GM06990 (cell line): ENCODE measurements around the gene TACSTD2.
"Not testable (repeated sequence)": the region's sequence is repeated elsewhere in the genome, so short reads cannot be mapped to it uniquely, and the experiment has no call there.

Source experiments
- DNase-seq: peaks from one replicate; pipeline ENCODE4 v3.0.0-alpha.2; 2011; ENCODE audit not compliant: insufficient read length; ENCODE audit errors: extremely low read depth
- H3K27me3 ChIP-seq: replicated peaks from 2 replicates; pipeline ENCODE4 v1.6.0; 2011; ENCODE audit warnings: low read length; ENCODE audit not compliant: control insufficient read depth, insufficient read depth
- H3K36me3 ChIP-seq: 2 replicates; pipeline ENCODE4 v1.5.1; 2011; ENCODE audit warnings: low read length; ENCODE audit not compliant: control insufficient read depth, insufficient read depth
- H3K4me3 ChIP-seq: replicated peaks from 2 replicates; pipeline ENCODE4 v1.5.1; 2011; ENCODE audit warnings: low read depth, mild to moderate bottlenecking, control low read depth, low read length
- TF ChIP-seq, protein P1 (sequence below): IDR thresholded peaks from 2 replicates; pipeline ENCODE4 v1.5.1; 2011; ENCODE audit warnings: low read length, control low read depth, mild to moderate bottlenecking, inconsistent platforms; ENCODE audit not compliant: insufficient read depth, poor library complexity, severe bottlenecking

TACSTD2 gene

GRCh38 chr1:58586271-58586670 is 9.2 kb upstream of the TACSTD2 start:
- TF ChIP-seq, protein P1, sequence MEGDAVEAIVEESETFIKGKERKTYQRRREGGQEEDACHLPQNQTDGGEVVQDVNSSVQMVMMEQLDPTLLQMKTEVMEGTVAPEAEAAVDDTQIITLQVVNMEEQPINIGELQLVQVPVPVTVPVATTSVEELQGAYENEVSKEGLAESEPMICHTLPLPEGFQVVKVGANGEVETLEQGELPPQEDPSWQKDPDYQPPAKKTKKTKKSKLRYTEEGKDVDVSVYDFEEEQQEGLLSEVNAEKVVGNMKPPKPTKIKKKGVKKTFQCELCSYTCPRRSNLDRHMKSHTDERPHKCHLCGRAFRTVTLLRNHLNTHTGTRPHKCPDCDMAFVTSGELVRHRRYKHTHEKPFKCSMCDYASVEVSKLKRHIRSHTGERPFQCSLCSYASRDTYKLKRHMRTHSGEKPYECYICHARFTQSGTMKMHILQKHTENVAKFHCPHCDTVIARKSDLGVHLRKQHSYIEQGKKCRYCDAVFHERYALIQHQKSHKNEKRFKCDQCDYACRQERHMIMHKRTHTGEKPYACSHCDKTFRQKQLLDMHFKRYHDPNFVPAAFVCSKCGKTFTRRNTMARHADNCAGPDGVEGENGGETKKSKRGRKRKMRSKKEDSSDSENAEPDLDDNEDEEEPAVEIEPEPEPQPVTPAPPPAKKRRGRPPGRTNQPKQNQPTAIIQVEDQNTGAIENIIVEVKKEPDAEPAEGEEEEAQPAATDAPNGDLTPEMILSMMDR = no peak
- no peak overlapping the region for H3K4me3 ChIP-seq
- H3K27me3 ChIP-seq = no peaks in the 10 kb centered on the region
- no peak for DNase-seq
- no peaks in the 10 kb centered on the region for H3K36me3 ChIP-seq

DNA sequence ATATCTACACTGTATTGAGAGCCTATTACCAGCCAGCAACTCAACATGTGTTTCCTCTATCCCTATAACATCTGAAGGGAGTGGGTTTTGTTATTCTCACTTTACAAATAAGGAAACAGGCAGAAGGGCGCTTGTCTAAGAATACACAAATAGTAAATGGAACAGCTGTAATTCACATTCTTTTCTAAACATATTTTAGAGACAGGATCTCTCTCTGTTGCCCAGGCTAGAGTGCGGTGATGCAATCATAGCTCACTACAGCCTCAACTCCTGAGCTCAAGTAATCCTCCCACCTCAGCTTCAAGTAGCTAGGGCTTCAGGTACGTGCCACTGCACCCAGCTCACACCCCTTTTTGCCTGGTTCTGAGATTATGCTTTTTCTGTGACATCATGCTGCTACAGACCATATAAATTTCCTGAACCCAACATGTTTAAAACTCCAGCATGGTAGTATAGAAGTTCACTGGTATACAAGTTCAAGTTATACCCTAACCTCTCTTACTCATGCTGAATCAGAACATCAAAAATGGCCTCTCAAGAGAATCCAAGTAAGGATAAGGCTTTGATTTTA is 8.6 kb upstream of the TACSTD2 start:
- no peak overlapping the region for H3K4me3 ChIP-seq
- no peaks in the 10 kb centered on the region for H3K27me3 ChIP-seq
- TF ChIP-seq, protein P1 = no peak
- no peak for DNase-seq
- H3K36me3 ChIP-seq = no peaks in the 10 kb centered on the region

- no peaks in the 10 kb centered on the region for H3K36me3 ChIP-seq
- TF ChIP-seq, protein P1 = no peak
- H3K4me3 ChIP-seq = no peak overlapping the region
- H3K27me3 ChIP-seq = no peaks in the 10 kb centered on the region
- no peak for DNase-seq
Measured at GRCh38 chr1:58585166-58585565, 8.1 kb upstream of the TACSTD2 start.

DNA sequence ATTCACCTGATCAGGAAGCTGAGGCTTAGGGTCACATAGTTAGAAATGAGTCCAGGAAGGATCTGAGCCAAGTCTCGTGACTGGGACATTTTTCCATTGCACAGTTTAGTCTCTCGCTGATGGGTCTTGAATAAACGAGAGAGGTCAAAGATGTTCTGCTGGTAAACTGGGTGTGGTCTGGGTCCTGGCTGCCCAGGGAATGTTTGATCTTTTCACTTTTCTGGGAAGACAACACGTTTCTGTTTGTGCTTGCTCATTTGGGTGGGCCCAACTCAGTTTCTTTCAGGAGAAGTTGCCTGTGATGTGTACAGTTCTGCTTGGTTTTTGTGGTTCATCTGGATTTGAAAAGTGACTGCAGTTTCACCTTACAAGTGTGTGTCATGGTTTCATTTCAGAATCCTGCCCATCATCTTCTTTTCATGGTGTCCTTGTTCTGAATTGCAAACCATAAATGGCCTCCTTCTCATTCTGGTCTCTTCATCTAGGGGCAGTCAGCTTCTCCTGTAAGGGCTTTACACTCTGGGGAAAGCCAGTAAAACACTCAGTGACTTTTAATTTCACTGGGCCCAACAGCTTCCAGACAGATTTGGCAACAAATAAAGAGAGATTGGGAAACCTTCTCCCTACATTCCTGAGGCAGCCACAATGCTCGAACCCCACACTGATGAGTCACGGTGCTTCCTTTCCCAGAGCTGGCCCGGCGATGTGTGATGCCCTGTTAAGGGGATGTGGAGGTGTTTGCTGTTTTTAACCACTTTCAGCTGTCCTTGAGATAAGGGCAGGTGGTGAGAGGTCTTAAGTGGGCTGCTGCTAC is 7.2 kb upstream of the TACSTD2 start:
- TF ChIP-seq, protein P1 = no peak
- no peak overlapping the region for H3K4me3 ChIP-seq
- DNase-seq = peak; percentile 63
- H3K27me3 ChIP-seq = no peaks in the 10 kb centered on the region
- H3K36me3 ChIP-seq = no peaks in the 10 kb centered on the region

DNA sequence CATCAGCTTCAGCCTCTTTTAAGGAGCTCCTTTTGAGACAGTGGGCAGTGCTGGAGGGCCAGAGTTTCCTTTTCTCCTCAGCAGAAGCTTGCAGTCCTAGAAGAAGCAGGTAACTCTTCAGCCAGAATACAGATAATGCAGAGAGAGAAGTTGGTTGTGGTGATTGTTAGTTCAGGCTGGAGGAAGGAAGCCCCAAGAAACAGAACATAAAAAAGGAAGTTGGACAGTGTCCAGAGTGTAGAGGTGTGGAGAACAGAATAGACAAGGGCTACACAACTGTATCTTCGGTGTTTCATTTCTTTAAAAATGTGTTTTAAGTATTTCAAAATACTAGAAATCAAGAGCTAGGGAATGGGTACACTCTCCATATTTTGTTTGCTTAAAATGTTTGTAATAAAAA is 6.4 kb upstream of the TACSTD2 start:
- TF ChIP-seq, protein P1 = no peak
- Histone ChIP-seq H3K36me3 (no peaks in the 10 kb centered on the region), H3K4me3 (no peak overlapping the region), H3K27me3 (no peaks in the 10 kb centered on the region)
- no peak for DNase-seq

DNA sequence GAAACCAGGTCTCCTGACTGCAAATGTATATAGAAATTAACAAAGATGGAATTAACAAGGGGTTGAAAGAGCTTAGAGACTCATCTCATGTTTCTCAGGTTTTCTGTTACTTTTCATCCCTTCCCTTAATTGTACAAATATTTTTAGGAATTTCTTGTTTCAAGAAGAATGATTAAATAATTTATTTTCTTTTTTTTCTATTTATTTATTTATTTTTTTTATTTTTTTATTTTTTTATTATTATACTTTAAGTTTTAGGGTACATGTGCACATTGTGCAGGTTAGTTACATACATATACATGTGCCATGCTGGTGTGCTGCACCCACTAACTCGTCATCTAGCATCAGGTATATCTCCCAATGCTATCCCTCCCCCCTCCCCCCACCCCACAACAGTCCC is 5.1 kb upstream of the TACSTD2 start:
- not testable (repeated sequence) for H3K27me3 ChIP-seq, H3K36me3 ChIP-seq, DNase-seq, H3K4me3 ChIP-seq
